Muscle of leg (tissue), 16 donors: ENCODE measurements around the gene NPAS4. TPM values are rescaled to one million over a fixed set of nuclear protein-coding genes. Genes with fewer than 3 reads are reported as not detected.
"Not testable (repeated sequence)": the region's sequence is repeated elsewhere in the genome, so short reads cannot be mapped to it uniquely, and the experiment has no call there.

Source experiments
- DNase-seq: peaks from one replicate; pipeline ENCODE4 v3.0.0; 2013
- H3K27ac ChIP-seq: one replicate; pipeline ENCODE4 v1.5.1; 2013; ENCODE audit warnings: mild to moderate bottlenecking, low read length, control low read depth
- H3K27me3 ChIP-seq: one replicate; pipeline ENCODE4 v1.6.1; 2013; ENCODE audit warnings: low read length; ENCODE audit not compliant: control insufficient read depth, insufficient read depth
- H3K36me3 ChIP-seq: one replicate; pipeline ENCODE4 v1.6.1; 2013; ENCODE audit warnings: low read length; ENCODE audit not compliant: control insufficient read depth, insufficient read depth
- H3K4me1 ChIP-seq: one replicate; pipeline ENCODE4 v1.6.1; 2013; ENCODE audit warnings: low read length; ENCODE audit not compliant: control insufficient read depth, insufficient read depth
- H3K4me3 ChIP-seq: one replicate; pipeline ENCODE4 v1.5.1; 2013; ENCODE audit warnings: low read length, control low read depth
- H3K9me3 ChIP-seq: replicated peaks from 2 replicates; pipeline ENCODE4 v1.6.1; 2013; ENCODE audit warnings: low read depth, low read length; ENCODE audit not compliant: control insufficient read depth
- WGBS: methylation state at CpG from one replicate; pipeline ENCODE4 v1.1.5; 2013; ENCODE audit warnings: missing lambda C conversion rate; ENCODE audit not compliant: insufficient coverage; 5-methylcytosine and 5-hydroxymethylcytosine counted together
- long read RNA-seq, 11 donors: transcript quantifications; one replicate each; lab custom pipeline, GENCODE V29; 2026
- polyA plus RNA-seq, 8 donors: library from polyadenylated mRNA; unstranded; fragments of 120-200 nt; gene quantifications; one replicate each; pipeline versions ENCODE4 v1.2.1 to v1.2.3, GENCODE V29; 2013; ENCODE audit warnings: inconsistent platforms in 1 of 8, low replicate concordance in 1 of 8; ENCODE audit not compliant: insufficient read length in 8 of 8, insufficient read depth in 1 of 8
- total RNA-seq: library from RNA; stranded (reverse); fragments of 120-200 nt; gene quantifications from one replicate; pipeline ENCODE4 v1.2.4, GENCODE V29; 2013

The NPAS4 gene
- total RNA-seq (0.27 TPM), polyA plus RNA-seq (under 1 TPM in 7 of 8 donors, not detected in 1; 0.05 to 0.57 (median 0.14) TPM)
- long read RNA-seq, donor 1, result 0 reads
- long read RNA-seq, donor 2, result 0 reads
- long read RNA-seq, donor 3, result 0 reads
- long read RNA-seq, donor 4, result 0 reads
- long read RNA-seq, donor 5, result 0 reads
- long read RNA-seq, donor 6, result 0 reads
- long read RNA-seq, donor 7, result 0 reads
- long read RNA-seq, donor 8, result 0 reads
- long read RNA-seq, donor 9, result 0 reads
- long read RNA-seq, donor 10, result 0 reads
- long read RNA-seq, donor 11, result 0 reads

DNA sequence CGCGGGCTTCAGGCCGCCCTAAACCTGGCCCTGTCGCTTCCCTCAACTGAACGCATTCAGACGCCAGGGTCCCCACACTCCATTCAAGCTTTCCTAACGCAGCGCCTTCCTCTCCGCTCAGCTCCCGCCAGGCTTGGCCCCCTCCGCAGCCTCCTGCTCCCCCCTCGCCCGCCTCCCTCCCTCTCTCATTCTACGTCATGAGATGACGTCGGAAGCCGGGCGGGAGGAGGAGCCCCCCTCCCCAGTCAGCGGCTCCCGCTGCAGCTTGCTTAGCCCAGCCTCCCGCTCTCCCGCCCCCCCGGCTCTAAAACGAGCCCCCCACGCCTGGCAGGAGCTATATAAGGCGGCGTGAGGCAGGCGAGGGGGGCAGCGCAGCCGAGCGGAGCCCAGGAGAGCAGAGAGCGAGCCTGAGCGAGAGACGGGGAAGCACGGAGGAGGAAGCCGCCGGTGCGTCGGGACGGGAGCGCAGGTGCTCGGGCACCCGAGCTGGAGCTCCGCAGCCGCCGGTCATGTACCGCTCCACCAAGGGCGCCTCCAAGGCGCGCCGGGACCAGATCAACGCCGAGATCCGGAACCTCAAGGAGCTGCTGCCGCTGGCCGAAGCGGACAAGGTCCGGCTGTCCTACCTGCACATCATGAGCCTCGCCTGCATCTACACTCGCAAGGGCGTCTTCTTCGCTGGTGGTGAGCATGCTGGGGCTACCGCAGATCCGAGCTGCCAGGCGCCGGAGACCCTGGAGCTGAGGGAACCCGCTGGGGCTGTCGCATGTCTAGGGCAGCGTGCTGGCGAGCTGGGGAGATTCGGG is at the start of gene NPAS4:
Gene NPAS4, plus strand, starts transcription at position 365 of the 806 bp plus-strand sequence. Its CDS starts 145 bp downstream, at position 510.
- H3K4me3 ChIP-seq, result no peak within 1 kb of the TSS
- peak within 1 kb of the TSS; percentile 20 for H3K27ac ChIP-seq
- no peaks in the 10 kb centered on the region for H3K36me3 ChIP-seq
- H3K4me1 ChIP-seq, result peaks cover 24% of the 10 kb centered on the region
- WGBS, result 3% methylated on average over 60 of the region's 71 CpGs
- DNase-seq, result no peak
- H3K27me3 ChIP-seq, result peaks cover 20% of the 10 kb centered on the region
- peaks cover 5% of the 10 kb centered on the region for H3K9me3 ChIP-seq

DNA sequence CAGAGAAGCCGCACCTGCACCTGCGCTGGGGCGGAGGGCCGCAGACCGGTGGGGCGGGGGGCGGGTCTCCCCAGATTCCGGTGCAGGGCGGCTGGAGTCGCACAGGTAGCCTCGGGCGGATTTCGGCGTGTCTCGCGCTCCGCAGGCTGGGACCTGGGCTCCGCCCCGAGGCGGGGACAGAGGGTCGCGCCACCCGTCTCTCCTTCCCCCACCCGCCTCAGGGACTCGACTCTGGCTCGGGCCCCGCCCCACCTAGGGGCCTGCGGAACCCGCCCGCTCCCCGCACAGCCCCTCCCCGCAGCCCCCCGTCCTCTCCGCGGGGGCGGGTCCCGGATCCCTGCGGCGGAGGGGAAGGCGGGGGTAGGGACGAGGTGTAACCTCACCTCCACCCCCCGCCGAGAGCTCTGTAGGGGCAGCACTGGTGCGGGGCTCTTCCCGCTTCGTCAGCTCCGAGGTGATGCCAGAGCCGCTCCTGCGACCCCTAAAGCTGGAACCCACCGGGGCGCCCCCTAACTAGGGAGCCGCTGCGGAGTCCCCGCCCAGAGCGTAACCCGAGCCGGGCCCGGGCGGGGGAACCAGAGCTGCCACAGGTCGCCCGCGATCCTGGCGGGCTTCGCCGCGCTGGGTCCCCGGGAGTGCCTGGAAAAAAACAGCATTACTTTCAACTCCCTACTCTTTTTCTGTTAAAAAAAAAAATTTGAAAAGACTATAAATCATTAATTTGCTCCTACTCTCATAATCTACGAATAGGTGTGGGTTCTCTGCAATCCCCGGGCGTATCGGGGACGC is 49.0 kb upstream of the NPAS4 start, which contains the start of gene SLC29A2:
Gene SLC29A2, minus strand, starts transcription at position 134 of the 789 bp plus-strand sequence. CDS start 169 bp downstream, outside the sequence.
- DNase-seq, result peak; percentile 58
- Histone ChIP-seq H3K27ac (peak within 1 kb of the TSS; percentile 88), H3K4me3 (peak within 1 kb of the TSS; percentile 64), H3K4me1 (peaks cover 47% of the 10 kb centered on the region), H3K27me3 (peaks cover 32% of the 10 kb centered on the region), H3K36me3 (peaks cover 20% of the 10 kb centered on the region), H3K9me3 (no peaks in the 10 kb centered on the region)
- 0% methylated on average over 35 of the region's 72 CpGs for WGBS

DNA sequence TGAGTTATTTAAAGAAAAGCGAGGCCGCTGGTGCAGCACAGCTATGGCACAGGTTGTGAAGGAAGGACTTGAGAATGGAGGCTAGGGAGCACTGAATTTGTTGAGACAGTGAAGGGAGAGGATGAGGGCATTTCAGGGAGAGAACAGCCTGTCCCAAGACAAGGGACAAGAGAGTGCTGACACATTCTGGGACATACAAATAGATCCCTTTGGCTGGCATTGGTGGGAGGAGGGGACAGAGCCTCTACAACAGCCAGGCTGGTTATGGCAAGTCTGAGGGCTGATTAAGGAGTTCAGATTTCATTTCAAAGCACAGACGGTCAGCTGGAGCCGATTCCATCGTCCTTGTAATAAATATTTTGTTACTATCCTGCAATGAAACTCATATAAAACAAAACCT is 47.6 kb upstream of the NPAS4 start:
- Histone ChIP-seq H3K4me3 (no peak overlapping the region), H3K27me3 (peaks cover 32% of the 10 kb centered on the region)
- 86% methylated on average over 2 of the region's 5 CpGs for WGBS

DNA sequence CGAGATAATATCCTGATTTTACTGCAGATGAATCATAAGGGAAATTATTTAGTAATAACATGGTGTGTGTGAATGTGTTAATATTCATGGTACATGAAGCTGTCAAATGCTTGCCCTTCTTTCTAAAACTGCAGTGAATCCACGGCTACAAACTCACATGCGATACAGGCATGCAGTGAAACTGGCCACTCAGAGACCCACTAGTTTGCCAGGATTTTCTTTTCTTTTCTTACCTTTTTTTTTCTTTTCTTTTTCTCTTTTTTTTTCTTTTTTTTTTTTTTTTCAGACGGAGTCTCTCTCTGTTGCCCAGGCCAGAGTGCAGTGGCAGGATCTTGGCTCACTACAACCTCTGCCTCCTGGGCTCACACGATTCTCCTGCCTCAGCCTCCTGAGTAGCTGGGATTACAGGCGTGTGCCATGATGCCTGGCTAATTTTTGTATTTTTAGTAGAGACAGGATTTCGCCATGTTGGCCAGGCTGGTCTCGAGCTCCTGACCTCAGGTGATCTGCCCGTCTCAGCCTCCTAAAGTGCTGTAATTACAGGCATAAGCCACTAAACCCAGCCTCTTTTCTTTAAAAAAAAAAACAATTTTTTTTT is 47.0 kb upstream of the NPAS4 start:
- H3K27ac ChIP-seq, result peak overlapping the region; percentile 6
- H3K27me3 ChIP-seq, result peaks cover 32% of the 10 kb centered on the region
- not testable (repeated sequence) for H3K4me3 ChIP-seq, H3K36me3 ChIP-seq, DNase-seq, H3K9me3 ChIP-seq
- H3K4me1 ChIP-seq, result peaks cover 39% of the 10 kb centered on the region
- WGBS, result 69% methylated on average over 2 of the region's 9 CpGs

More for the DNA sequence above, 47.6 kb upstream of the NPAS4 start:
- Histone ChIP-seq H3K9me3 (no peaks in the 10 kb centered on the region), H3K4me1 (peaks cover 44% of the 10 kb centered on the region), H3K27ac (no peak overlapping the region), H3K36me3 (peaks cover 7% of the 10 kb centered on the region)
- DNase-seq, result peak; percentile 43

GRCh38 chr11:66380264-66380663 is 40.6 kb upstream of the NPAS4 start:
- not testable (repeated sequence) for DNase-seq
- no CpG with 5 or more reads among the region's 7 CpGs for WGBS

DNA sequence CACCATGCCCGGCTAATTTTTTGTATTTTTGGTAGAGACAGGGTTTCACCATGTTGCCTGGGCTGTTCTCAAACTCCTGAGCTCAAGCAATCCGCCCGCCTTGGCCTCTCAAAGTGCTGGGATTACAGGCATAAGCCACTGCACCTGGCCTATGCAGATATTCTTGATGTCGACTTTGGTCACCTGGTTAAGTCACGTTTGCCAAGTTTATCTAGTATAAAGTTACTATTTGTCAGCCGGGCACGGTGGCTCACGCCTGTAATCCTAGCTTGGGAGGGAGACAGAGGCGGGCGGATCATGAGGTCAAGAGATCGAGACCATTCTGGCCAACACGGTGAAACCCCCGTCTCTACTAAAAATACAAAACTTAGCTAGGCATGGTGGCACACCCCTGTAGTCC is 36.5 kb upstream of the NPAS4 start:
- WGBS, result 76% methylated on average over 4 of the region's 13 CpGs
- DNase-seq, H3K4me3 ChIP-seq, H3K4me1 ChIP-seq, H3K27me3 ChIP-seq, H3K9me3 ChIP-seq, H3K36me3 ChIP-seq, H3K27ac ChIP-seq: not testable (repeated sequence)

More at GRCh38 chr11:66380264-66380663, 40.6 kb upstream of the NPAS4 start:
- not testable (repeated sequence) for H3K4me3 ChIP-seq, H3K27ac ChIP-seq, H3K36me3 ChIP-seq, H3K4me1 ChIP-seq, H3K9me3 ChIP-seq, H3K27me3 ChIP-seq

- Histone ChIP-seq H3K4me3 (no peak overlapping the region), H3K27ac (no peak overlapping the region), H3K27me3 (peaks cover 8% of the 10 kb centered on the region), H3K9me3 (no peaks in the 10 kb centered on the region), H3K4me1 (peaks cover 5% of the 10 kb centered on the region), H3K36me3 (no peaks in the 10 kb centered on the region)
- peak; percentile 81 for DNase-seq
- WGBS, result 8% methylated on average over 18 of the region's 20 CpGs
Measured at GRCh38 chr11:66386171-66387069, 34.4 kb upstream of the NPAS4 start.

GRCh38 chr11:66388780-66389386 is 32.0 kb upstream of the NPAS4 start:
- peak; percentile 58 for DNase-seq
- Histone ChIP-seq H3K4me1 (peaks cover 5% of the 10 kb centered on the region), H3K4me3 (no peak overlapping the region), H3K9me3 (no peaks in the 10 kb centered on the region), H3K27ac (no peak overlapping the region), H3K36me3 (no peaks in the 10 kb centered on the region), H3K27me3 (peaks cover 10% of the 10 kb centered on the region)
- WGBS, result 28% methylated on average over 7 of the region's 8 CpGs

GRCh38 chr11:66391322-66391721 is 29.5 kb upstream of the NPAS4 start:
- Histone ChIP-seq H3K4me3 (no peak overlapping the region), H3K9me3 (no peaks in the 10 kb centered on the region), H3K27me3 (peaks cover 10% of the 10 kb centered on the region), H3K4me1 (peaks cover 1% of the 10 kb centered on the region), H3K27ac (no peak overlapping the region), H3K36me3 (no peaks in the 10 kb centered on the region)
- no CpG with 5 or more reads among the region's 6 CpGs for WGBS
- no peak for DNase-seq
